H1 (cell line): Measurements from ENCODE around the gene PALM. TPM values are rescaled to one million over a fixed set of nuclear protein-coding genes. Genes with fewer than 3 reads are reported as not detected.

Experiments used
- SIN3A ChIP-seq, 2 experiments: IDR thresholded peaks in 1 of 2; conservative IDR thresholded peaks in 1 of 2; 2 replicates each; pipeline ENCODE4 v1.6.1; 2011 to 2012; ENCODE audit warnings: low read length in 2 of 2, improper control_type of control experiment in 1 of 2, low read depth in 1 of 2, mild to moderate bottlenecking in 1 of 2
- polyA plus RNA-seq, 7 experiments: library from polyadenylated mRNA; depleted of rRNA in 3 of 7; stranded (reverse) in 5 of 7; unstranded in 2 of 7; fragments of >200 nt in 5 of 7; fragments of 200-250 nt in 2 of 7; gene quantifications; 1 replicate in 5 of 7; 2 replicates in 1 of 7; 4 replicates in 1 of 7; pipeline versions ENCODE4 v1.2.1 to v1.2.3, GENCODE V29; 2011 to 2013; ENCODE audit warnings: missing spikeins in 2 of 7, mixed read lengths in 2 of 7
- total RNA-seq: library from RNA; stranded (reverse); fragmentation: NEBNext Ultra II Directional; extraction: Animal tissue kit (Norgen Biotek cat#: 25700); gene quantifications from 2 replicates; pipeline ENCODE4 v1.2.1, GENCODE V29; 2021

PALM gene
- total and polyA plus RNA-seq, 2 of the 8 experiments (the other 6 are each of a cell fraction or from before 2014, with no cell fraction given), result 5.7 to 16.5 TPM

GRCh38 chr19:708154-709143 is at the start of gene PALM (continued):
- 0 out of 4 replicates have a peak, but pooled peaks of 1 of the 2 experiments have one; percentile 31 for TF ChIP-seq SIN3A (conservative IDR thresholded peaks at IDR 0.05 in 1 of 2, IDR thresholded peaks at IDR 0.05 in 1 of 2; ENCODE audit: low read depth in 1 of 2, low read length in 2 of 2)
